HCT116 (cell line): ENCODE results near the gene WIPF3.

Experiments
- EZH2 ChIP-seq: fragments of 200-600 bp; sonication (generic); IDR thresholded peaks from 2 replicates; pipeline ENCODE4 v1.6.1; 2017; ENCODE audit warnings: antibody characterized with exemption, mixed run types
- TF ChIP-seq, protein P1 (sequence below): IDR thresholded peaks from 2 replicates; pipeline ENCODE4 v1.6.1; 2012; ENCODE audit warnings: low read depth

DNA sequence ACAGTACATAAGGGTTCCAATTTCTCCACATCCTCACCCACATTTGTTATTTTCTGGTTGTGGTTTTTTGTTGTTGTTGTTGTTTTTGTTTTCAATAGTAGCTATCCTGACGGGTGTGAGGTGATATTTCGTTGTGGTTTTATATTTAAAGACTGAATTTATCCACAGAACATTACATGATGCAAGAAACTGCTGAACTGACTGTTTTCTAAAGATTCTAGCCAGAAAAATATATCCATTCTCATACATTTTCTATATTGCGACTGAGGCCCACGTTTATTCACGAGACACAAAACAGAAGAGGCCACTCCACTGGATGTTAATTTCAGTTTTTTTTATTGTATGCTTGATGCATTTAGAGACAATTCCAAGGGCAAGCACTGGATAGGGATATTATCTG lies 113.5 kb downstream of the WIPF3 start:
- TF ChIP-seq EZH2: no peak
- TF ChIP-seq, protein P1, sequence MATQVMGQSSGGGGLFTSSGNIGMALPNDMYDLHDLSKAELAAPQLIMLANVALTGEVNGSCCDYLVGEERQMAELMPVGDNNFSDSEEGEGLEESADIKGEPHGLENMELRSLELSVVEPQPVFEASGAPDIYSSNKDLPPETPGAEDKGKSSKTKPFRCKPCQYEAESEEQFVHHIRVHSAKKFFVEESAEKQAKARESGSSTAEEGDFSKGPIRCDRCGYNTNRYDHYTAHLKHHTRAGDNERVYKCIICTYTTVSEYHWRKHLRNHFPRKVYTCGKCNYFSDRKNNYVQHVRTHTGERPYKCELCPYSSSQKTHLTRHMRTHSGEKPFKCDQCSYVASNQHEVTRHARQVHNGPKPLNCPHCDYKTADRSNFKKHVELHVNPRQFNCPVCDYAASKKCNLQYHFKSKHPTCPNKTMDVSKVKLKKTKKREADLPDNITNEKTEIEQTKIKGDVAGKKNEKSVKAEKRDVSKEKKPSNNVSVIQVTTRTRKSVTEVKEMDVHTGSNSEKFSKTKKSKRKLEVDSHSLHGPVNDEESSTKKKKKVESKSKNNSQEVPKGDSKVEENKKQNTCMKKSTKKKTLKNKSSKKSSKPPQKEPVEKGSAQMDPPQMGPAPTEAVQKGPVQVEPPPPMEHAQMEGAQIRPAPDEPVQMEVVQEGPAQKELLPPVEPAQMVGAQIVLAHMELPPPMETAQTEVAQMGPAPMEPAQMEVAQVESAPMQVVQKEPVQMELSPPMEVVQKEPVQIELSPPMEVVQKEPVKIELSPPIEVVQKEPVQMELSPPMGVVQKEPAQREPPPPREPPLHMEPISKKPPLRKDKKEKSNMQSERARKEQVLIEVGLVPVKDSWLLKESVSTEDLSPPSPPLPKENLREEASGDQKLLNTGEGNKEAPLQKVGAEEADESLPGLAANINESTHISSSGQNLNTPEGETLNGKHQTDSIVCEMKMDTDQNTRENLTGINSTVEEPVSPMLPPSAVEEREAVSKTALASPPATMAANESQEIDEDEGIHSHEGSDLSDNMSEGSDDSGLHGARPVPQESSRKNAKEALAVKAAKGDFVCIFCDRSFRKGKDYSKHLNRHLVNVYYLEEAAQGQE: no peak
